CD4-positive, alpha-beta memory T cell (primary cell): Measurements from ENCODE around the gene PERCC1. TPM values are rescaled to one million over a fixed set of nuclear protein-coding genes. Genes with fewer than 3 reads are reported as not detected.
"Not testable (repeated sequence)": the region's sequence is repeated elsewhere in the genome, so short reads cannot be mapped to it uniquely, and the experiment has no call there.

Experiments used
- CTCF ChIA-PET: fragments of 350-600 bp; sonication (Branson Sonifier 250); formaldehyde crosslinking; loops from one replicate; lab custom pipeline; 2021; ENCODE audit warnings: inconsistent platforms; ENCODE audit not compliant: partially characterized antibody; lab: Charles Lee
- POLR2A ChIA-PET: fragments of 350-600 bp; sonication (Branson Sonifier 250); formaldehyde crosslinking; loops from one replicate; lab custom pipeline; 2021; ENCODE audit not compliant: partially characterized antibody; lab: Charles Lee
- DNase-seq, 5 donors: peaks; one replicate each; pipeline versions ENCODE4 v3.0.0 to v3.0.0-alpha.2; 2020 to 2022; ENCODE audit warnings: mixed read lengths in 1 of 5
- H3K27ac ChIP-seq: one replicate; pipeline ENCODE4 v1.7.0; 2013; ENCODE audit warnings: low read depth, low read length
- H3K27me3 ChIP-seq: 2 replicates; pipeline ENCODE4 v1.7.0; 2013; ENCODE audit warnings: mild to moderate bottlenecking, low read length, moderate library complexity; ENCODE audit not compliant: insufficient read depth
- H3K36me3 ChIP-seq: 2 replicates; pipeline ENCODE4 v1.7.0; 2013; ENCODE audit warnings: mild to moderate bottlenecking, low read length, moderate library complexity; ENCODE audit not compliant: insufficient read depth
- H3K4me1 ChIP-seq: 2 replicates; pipeline ENCODE4 v1.7.0; 2013; ENCODE audit warnings: mild to moderate bottlenecking, low read length, moderate library complexity; ENCODE audit not compliant: insufficient read depth
- H3K4me3 ChIP-seq, 2 donors: one replicate each; pipeline ENCODE4 v1.7.0; 2013; ENCODE audit warnings: low read length in 2 of 2, mild to moderate bottlenecking in 1 of 2
- H3K9me3 ChIP-seq, 2 donors: one replicate each; pipeline ENCODE4 v1.7.0; 2013; ENCODE audit warnings: low read length in 2 of 2, control low read depth in 1 of 2; ENCODE audit not compliant: control insufficient read depth in 1 of 2
- H3K27ac Mint-ChIP-seq, 7 donors: one replicate each; pipeline ENCODE4 v1.8.0; 2020 to 2021; ENCODE audit warnings: mixed read lengths in 7 of 7, mild to moderate bottlenecking in 6 of 7, inconsistent platforms in 3 of 7, moderate library complexity in 3 of 7
- H3K27me3 Mint-ChIP-seq, 2 donors: one replicate each; pipeline ENCODE4 v1.8.0; 2020 to 2021; ENCODE audit warnings: mixed read lengths in 2 of 2
- H3K36me3 Mint-ChIP-seq, 2 donors: one replicate each; pipeline ENCODE4 v1.8.0; 2020 to 2021; ENCODE audit warnings: mixed read lengths in 2 of 2, inconsistent platforms in 1 of 2, mild to moderate bottlenecking in 1 of 2
- H3K4me1 Mint-ChIP-seq, 4 donors: one replicate each; pipeline ENCODE4 v1.8.0; 2020 to 2021; ENCODE audit warnings: mixed read lengths in 4 of 4, mild to moderate bottlenecking in 1 of 4
- H3K4me3 Mint-ChIP-seq, 8 donors: one replicate each; pipeline ENCODE4 v1.8.0; 2020 to 2021; ENCODE audit warnings: mixed read lengths in 8 of 8, mild to moderate bottlenecking in 7 of 8, moderate library complexity in 6 of 8, inconsistent platforms in 3 of 8
- H3K9me3 Mint-ChIP-seq, 8 donors: one replicate each; pipeline ENCODE4 v1.8.0; 2020 to 2021; ENCODE audit warnings: mixed read lengths in 8 of 8, mild to moderate bottlenecking in 5 of 8, inconsistent platforms in 3 of 8, moderate library complexity in 1 of 8
- intact Hi-C: fragments of 100-400 bp; cut with micrococcal nuclease; formaldehyde crosslinking; loops from one replicate; pipeline ENCODE4 v1.15.1; 2023
- polyA plus RNA-seq, 2 donors: library from polyadenylated mRNA; unstranded; fragments of 300-500 nt; fragmentation: Illumina TruSeq; gene quantifications; one replicate each; pipeline ENCODE4 v1.2.3, GENCODE V29; 2021
- total RNA-seq, 2 experiments: library from RNA; stranded (reverse); gene quantifications; one replicate each; pipeline ENCODE4 v1.2.3, GENCODE V29; 2021

The PERCC1 gene
- total and polyA plus RNA-seq, 4 experiments from 2014 or later, result 0.49 to 0.50 TPM; not detected in 2

DNA sequence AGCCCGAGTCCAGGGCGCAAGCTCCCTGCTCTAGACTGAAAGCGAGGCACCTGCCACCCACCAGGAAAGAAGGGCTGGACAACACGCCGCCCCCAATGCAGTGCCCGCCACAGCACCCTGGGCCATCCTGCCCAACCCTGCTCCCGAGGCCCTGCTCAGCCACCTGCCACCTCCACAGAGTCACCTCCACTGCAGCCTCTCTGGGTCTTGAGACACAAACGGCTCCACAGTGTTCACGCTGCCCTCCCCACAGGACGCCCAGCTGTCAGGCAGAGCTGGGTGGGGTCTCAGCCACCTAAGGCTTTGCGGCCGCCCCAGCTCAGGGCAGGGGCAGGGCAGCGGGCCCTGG lies 34.7 kb downstream of the PERCC1 start:
- Histone ChIP-seq H3K27ac (no peak overlapping the region), H3K9me3 (no peaks in the 10 kb centered on the region), H3K4me3 (no peak overlapping the region), H3K27me3 (no peaks in the 10 kb centered on the region), H3K36me3 (peaks cover 11% of the 10 kb centered on the region), H3K4me1 (no peaks in the 10 kb centered on the region)
- CTCF ChIA-PET, result no interaction called here
- POLR2A ChIA-PET, result no interaction called here
- DNase-seq, result no peak
- Mint-ChIP-seq H3K27ac (no peak overlapping the region), H3K4me3 (no peak overlapping the region), H3K4me1 (peaks cover 3 to 21% (median 7%) of the 10 kb centered on the region in 4 donors), H3K27me3 (no peaks in the 10 kb centered on the region), H3K9me3 (peaks cover 0 to 1% (median 0%) of the 10 kb centered on the region in 8 donors), H3K36me3 (peaks cover 8 to 10% of the 10 kb centered on the region in 2 donors)
- intact Hi-C loops, result no loop called here

DNA sequence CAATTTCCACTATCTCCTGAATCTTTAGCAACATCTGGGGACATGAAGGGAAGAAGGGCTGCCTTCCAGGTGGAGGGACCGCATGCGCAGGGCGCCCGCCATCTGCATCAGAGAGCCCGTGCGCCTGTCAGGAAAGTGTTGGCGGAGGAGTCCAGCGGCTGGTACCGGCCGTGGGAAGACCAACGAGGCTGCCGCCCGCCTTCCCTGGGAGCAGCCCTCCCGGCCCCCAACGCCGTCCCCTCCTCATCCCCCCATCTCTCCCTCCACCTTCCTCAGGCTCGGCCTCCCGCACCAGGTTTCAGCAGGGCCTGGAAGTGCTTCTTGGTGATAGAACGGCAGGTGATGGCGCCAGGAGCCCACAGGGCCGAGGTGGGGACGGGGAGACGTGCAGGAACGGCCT lies 35.2 kb downstream of the PERCC1 start:
- Mint-ChIP-seq H3K9me3 (peaks cover 0 to 1% (median 0%) of the 10 kb centered on the region in 8 donors), H3K27ac (no peak overlapping the region), H3K4me3 (no peak overlapping the region), H3K27me3 (no peaks in the 10 kb centered on the region), H3K4me1 (peaks cover 5 to 26% (median 10%) of the 10 kb centered on the region in 4 donors), H3K36me3 (peaks cover 8 to 10% of the 10 kb centered on the region in 2 donors)
- CTCF ChIA-PET, result no interaction called here
- no peaks in the 10 kb centered on the region for H3K27me3 ChIP-seq
- H3K27ac ChIP-seq, result no peak overlapping the region
- peaks cover 2% of the 10 kb centered on the region for H3K4me1 ChIP-seq
- H3K4me3 ChIP-seq, result no peak overlapping the region
- intact Hi-C loops, result no loop called here
- no peaks in the 10 kb centered on the region for H3K9me3 ChIP-seq
- DNase-seq, result no peak
- peaks cover 5% of the 10 kb centered on the region for H3K36me3 ChIP-seq
- POLR2A ChIA-PET, result no interaction called here

DNA sequence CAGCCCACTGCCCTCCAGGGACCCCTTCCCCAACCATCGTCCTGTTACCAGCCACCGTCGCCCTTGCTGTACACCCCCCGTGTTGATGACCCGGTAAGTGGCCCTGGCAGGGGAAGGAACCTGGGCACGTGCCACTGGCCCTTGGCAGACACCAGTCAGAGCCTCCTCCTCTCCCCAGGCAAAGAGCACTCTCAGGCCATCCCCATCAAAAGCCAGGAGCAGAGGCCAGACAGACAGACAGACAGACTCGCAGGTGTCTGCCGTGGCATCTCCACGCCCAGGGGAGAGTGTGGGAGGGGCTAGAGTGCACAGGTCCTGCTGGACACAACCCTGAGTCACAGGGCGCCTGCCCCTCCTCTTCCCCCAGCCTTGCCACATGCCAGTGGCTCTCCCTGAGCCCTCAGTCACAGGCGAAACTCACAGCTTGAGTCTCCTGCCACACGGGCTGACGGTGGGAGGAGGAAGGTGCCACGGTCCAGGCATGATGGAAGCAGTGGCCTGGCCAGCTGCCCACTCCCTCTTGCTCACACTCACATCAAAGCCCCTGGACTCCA lies 36.2 kb downstream of the PERCC1 start:
- peaks cover 0 to 1% (median 0%) of the 10 kb centered on the region in 8 donors for H3K9me3 Mint-ChIP-seq
- intact Hi-C loops, result no loop called here
- no peak for DNase-seq
- POLR2A ChIA-PET, result no interaction called here
- H3K4me3 Mint-ChIP-seq, result peak overlapping the region in 2 of 8 donors; percentile 35 to 48
- H3K27me3 Mint-ChIP-seq, result no peaks in the 10 kb centered on the region
- no peak overlapping the region for H3K27ac ChIP-seq
- H3K27ac Mint-ChIP-seq, result peak overlapping the region in 1 of 7 donors; percentile 57
- peaks cover 8% of the 10 kb centered on the region for H3K4me1 ChIP-seq
- peaks cover 3 to 35% (median 16%) of the 10 kb centered on the region in 4 donors for H3K4me1 Mint-ChIP-seq
- H3K9me3 ChIP-seq, result no peaks in the 10 kb centered on the region
- H3K36me3 Mint-ChIP-seq, result peaks cover 6 to 8% of the 10 kb centered on the region in 2 donors
- CTCF ChIA-PET, result no interaction called here
- no peak overlapping the region for H3K4me3 ChIP-seq
- no peaks in the 10 kb centered on the region for H3K36me3 ChIP-seq
- H3K27me3 ChIP-seq, result no peaks in the 10 kb centered on the region

DNA sequence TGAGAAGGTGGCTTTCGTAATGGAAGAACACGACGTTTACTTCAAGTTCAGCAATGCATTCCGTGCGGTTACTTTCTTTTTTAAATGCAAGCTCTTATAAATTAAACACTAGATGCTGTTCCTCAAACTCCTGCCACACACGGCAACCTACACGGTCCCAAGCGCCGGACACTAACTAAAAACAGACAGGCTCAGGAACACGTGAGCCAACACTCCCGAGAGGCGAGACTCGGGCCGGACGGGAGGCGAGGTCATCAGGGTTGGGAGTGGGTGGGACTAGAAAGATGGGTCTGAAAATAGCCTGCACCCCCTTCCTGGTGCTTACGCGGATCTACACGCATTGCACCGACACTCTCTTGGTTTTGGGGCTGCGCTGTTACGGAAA lies 37.5 kb downstream of the PERCC1 start:
- peaks cover 8% of the 10 kb centered on the region for H3K4me1 ChIP-seq
- intact Hi-C loops, result no loop called here
- H3K36me3 ChIP-seq, result no peaks in the 10 kb centered on the region
- POLR2A ChIA-PET, result interaction anchor here (1.0 kb wide), 1 partner anchor 65 kb away, joined by 3 read pairs; the partner anchor contains the start of gene TMEM204
- H3K27me3 ChIP-seq, result no peaks in the 10 kb centered on the region
- Mint-ChIP-seq H3K27ac (peak overlapping the region in 1 of 7 donors; percentile 42), H3K4me1 (peaks cover 5 to 45% (median 22%) of the 10 kb centered on the region in 4 donors), H3K9me3 (peaks cover 0 to 1% (median 0%) of the 10 kb centered on the region in 8 donors), H3K36me3 (peaks cover 3 to 6% of the 10 kb centered on the region in 2 donors), H3K27me3 (no peaks in the 10 kb centered on the region), H3K4me3 (no peak overlapping the region)
- H3K4me3 ChIP-seq, result no peak overlapping the region
- H3K9me3 ChIP-seq, result no peaks in the 10 kb centered on the region
- no peak for DNase-seq
- H3K27ac ChIP-seq, result no peak overlapping the region
- CTCF ChIA-PET, result no interaction called here

DNA sequence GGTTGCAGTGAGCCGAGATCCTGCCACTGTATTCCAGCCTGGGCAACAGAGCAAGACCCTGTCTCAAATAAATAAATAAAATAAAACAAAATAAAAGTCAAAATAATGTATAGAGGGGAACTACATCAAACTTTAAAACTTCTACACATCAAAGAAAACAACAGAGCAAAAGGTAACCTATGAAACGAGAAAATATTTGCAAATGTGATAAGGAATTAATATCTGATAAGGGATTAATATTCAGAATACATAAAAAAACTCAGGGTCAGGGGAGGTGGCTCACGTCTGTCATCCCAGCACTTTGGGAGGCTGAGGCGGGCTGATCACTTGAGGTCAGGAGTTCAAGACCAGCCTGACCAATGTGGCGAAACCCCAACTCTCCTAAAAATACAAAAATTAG lies 38.3 kb downstream of the PERCC1 start:
- DNase-seq, POLR2A ChIA-PET, intact Hi-C loops, H3K36me3 Mint-ChIP-seq, H3K4me3 ChIP-seq, CTCF ChIA-PET, H3K27ac ChIP-seq, H3K27me3 ChIP-seq, H3K27ac Mint-ChIP-seq, H3K36me3 ChIP-seq, H3K9me3 ChIP-seq, H3K4me3 Mint-ChIP-seq, H3K27me3 Mint-ChIP-seq, H3K9me3 Mint-ChIP-seq: not testable (repeated sequence)
- peaks cover 7 to 53% (median 25%) of the 10 kb centered on the region in 4 donors for H3K4me1 Mint-ChIP-seq
- H3K4me1 ChIP-seq, result peaks cover 14% of the 10 kb centered on the region

DNA sequence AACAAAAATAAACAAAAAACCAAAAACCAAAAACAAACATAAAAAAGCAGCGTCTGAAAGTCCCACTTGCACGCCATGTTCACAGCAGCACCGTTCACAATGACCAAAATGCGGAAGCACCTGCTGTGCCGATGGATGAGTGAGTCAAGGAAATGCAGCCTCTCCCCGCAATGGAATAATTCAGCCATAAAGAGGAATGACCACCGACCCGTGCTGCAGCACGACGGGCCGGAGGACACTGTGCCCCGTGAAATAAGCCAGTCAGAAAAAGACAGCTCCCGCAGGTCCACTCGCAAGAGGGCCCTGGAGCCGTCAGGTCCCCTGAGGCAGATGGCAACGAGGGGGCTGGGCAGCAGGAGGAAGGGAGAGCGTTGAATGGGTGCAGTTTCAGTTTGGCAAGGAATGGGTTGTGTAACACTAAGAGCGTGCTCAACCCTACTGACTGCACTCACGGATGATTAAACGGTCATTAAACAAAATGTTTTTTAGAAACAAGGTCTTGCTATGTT lies 38.9 kb downstream of the PERCC1 start:
- H3K4me1 Mint-ChIP-seq, result peaks cover 8 to 54% (median 27%) of the 10 kb centered on the region in 4 donors
- Histone ChIP-seq H3K27ac (no peak overlapping the region), H3K9me3 (no peaks in the 10 kb centered on the region), H3K27me3 (no peaks in the 10 kb centered on the region), H3K36me3 (no peaks in the 10 kb centered on the region), H3K4me1 (peaks cover 17% of the 10 kb centered on the region), H3K4me3 (no peak overlapping the region)
- peak overlapping the region in 3 of 8 donors; percentile 6 to 57 (median 11) for H3K4me3 Mint-ChIP-seq
- DNase-seq, result no peak
- CTCF ChIA-PET, result interaction anchor here (1.2 kb wide), 1 partner anchor 106 kb away, joined by 4 read pairs; no protein-coding TSS in a partner anchor
- H3K27me3 Mint-ChIP-seq, result no peaks in the 10 kb centered on the region
- peak overlapping the region in 1 of 7 donors; percentile 83 for H3K27ac Mint-ChIP-seq
- POLR2A ChIA-PET, result no interaction called here
- H3K36me3 Mint-ChIP-seq, result peaks cover 0 to 6% of the 10 kb centered on the region in 2 donors
- intact Hi-C loops, result no loop called here
- H3K9me3 Mint-ChIP-seq, result peaks cover 0 to 1% (median 0%) of the 10 kb centered on the region in 8 donors

DNA sequence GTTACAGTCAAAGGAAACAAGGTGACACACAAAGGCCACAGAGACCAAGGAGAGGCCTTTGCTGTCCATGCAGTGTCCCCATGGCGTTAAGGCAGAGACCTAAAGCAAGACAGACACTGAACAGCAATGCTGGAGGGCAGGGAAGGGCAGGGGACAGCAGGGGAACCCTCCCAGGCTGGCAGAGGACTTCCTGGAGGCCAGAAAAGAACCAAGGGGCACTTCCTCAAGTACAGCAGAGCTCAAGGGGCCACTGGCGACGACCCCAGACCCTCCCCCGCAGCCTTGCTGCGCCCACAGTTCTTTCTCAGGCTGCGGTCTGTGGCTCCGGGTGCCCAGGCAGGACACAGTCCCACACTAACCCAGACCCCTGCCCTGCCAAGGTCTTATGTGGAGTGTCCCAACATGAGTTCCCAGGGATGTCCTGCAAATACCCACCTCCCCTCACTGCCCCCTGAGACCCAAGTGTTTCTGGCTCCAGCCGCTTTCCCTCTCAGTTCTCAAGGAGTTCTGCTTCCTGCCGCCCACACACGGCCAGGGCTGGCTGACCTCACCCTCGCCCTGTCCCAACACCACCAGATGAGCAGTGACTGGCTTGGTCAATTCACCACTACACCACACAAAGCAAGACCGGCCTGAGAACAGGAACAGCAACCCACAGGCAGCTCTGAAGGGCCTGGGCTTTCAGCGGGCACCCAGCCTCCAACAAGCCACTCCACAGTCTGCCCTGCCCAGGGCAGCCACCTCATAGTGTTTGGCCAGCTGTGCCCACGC lies 39.8 kb downstream of the PERCC1 start:
- Mint-ChIP-seq H3K27me3 (no peaks in the 10 kb centered on the region), H3K4me1 (peaks cover 9 to 59% (median 30%) of the 10 kb centered on the region in 4 donors), H3K36me3 (peaks cover 0 to 5% of the 10 kb centered on the region in 2 donors), H3K9me3 (peaks cover 0 to 1% (median 0%) of the 10 kb centered on the region in 8 donors), H3K27ac (peak overlapping the region in 2 of 7 donors; percentile 17 to 42), H3K4me3 (peak overlapping the region in 1 of 8 donors; percentile 30)
- Histone ChIP-seq H3K9me3 (no peaks in the 10 kb centered on the region), H3K36me3 (no peaks in the 10 kb centered on the region), H3K27ac (no peak overlapping the region), H3K4me3 (no peak overlapping the region), H3K4me1 (peaks cover 22% of the 10 kb centered on the region), H3K27me3 (no peaks in the 10 kb centered on the region)
- ChIA-PET POLR2A (no interaction called here), CTCF (interaction anchor here (1.2 kb wide), 1 partner anchor 107 kb away, joined by 4 read pairs; no protein-coding TSS in a partner anchor)
- intact Hi-C loops, result no loop called here
- no peak for DNase-seq
